CD4-positive, alpha-beta T cell treated with Interleukin-17A for 4 hours (primary cell): Measurements from ENCODE around the gene FAN1.
"Not testable (repeated sequence)": the region's sequence is repeated elsewhere in the genome, so short reads cannot be mapped to it uniquely, and the experiment has no call there.

Experiments
- DNase-seq: peaks from one replicate; pipeline ENCODE4 v3.0.0-alpha.2; 2020; ENCODE audit warnings: mixed read lengths

The FAN1 gene

GRCh38 chr15:30903497-30904187 lies at the start of gene FAN1:
Gene FAN1, plus strand, starts transcription at chr15:30903915. Its CDS starts 749 bp downstream, at chr15:30904664.
- peak; percentile 82 for DNase-seq

- peak; percentile 29 for DNase-seq
Observed at GRCh38 chr15:30859091-30859874, 44.4 kb upstream of the FAN1 start.

- no peak for DNase-seq
Observed at GRCh38 chr15:30865257-30865656, 38.5 kb upstream of the FAN1 start.

- no peak for DNase-seq
Observed at GRCh38 chr15:30870681-30871080, 33.0 kb upstream of the FAN1 start.

GRCh38 chr15:30872341-30872748 lies 31.4 kb upstream of the FAN1 start:
- no peak for DNase-seq

- DNase-seq = no peak
Observed at GRCh38 chr15:30877070-30877469, 26.6 kb upstream of the FAN1 start.

GRCh38 chr15:30878515-30878914 lies 25.2 kb upstream of the FAN1 start:
- DNase-seq = no peak

GRCh38 chr15:30882849-30883433 lies 20.8 kb upstream of the FAN1 start:
- DNase-seq = peak; percentile 40

- DNase-seq = not testable (repeated sequence)
Observed at GRCh38 chr15:30883666-30884065, 20.0 kb upstream of the FAN1 start.

- DNase-seq = no peak
Observed at GRCh38 chr15:30885814-30886213, 17.9 kb upstream of the FAN1 start.

GRCh38 chr15:30889196-30889595 lies 14.5 kb upstream of the FAN1 start:
- DNase-seq = no peak

GRCh38 chr15:30895461-30896210 lies 8.1 kb upstream of the FAN1 start:
- DNase-seq = no peak

- DNase-seq = no peak
Observed at GRCh38 chr15:30896211-30896606, 7.5 kb upstream of the FAN1 start.

GRCh38 chr15:30901889-30902288 lies 1.8 kb upstream of the FAN1 start:
- no peak for DNase-seq

- DNase-seq = no peak
Observed at GRCh38 chr15:30904812-30905211, 1.1 kb downstream of the FAN1 start.

GRCh38 chr15:30905821-30906220 lies 2.1 kb downstream of the FAN1 start:
- no peak for DNase-seq

GRCh38 chr15:30906366-30906765 lies 2.7 kb downstream of the FAN1 start:
- DNase-seq = no peak

GRCh38 chr15:30913761-30914160 lies 10.0 kb downstream of the FAN1 start:
- DNase-seq = no peak

GRCh38 chr15:30917013-30917412 lies 13.3 kb downstream of the FAN1 start:
- peak; percentile 11 for DNase-seq

GRCh38 chr15:30917675-30918074 lies 14.0 kb downstream of the FAN1 start:
- no peak for DNase-seq

GRCh38 chr15:30918366-30918765 lies 14.7 kb downstream of the FAN1 start:
- DNase-seq = no peak

- DNase-seq = no peak
Observed at GRCh38 chr15:30919877-30920550, 16.3 kb downstream of the FAN1 start.

GRCh38 chr15:30921106-30921505 lies 17.4 kb downstream of the FAN1 start:
- DNase-seq = no peak
